Fibroblast of villous mesenchyme (primary cell): Measurements from ENCODE around the gene PRRT1B. TPM values are rescaled to one million over a fixed set of nuclear protein-coding genes. Genes with fewer than 3 reads are reported as not detected.

ENCODE experiments used
- DNase-seq: peaks from one replicate; pipeline ENCODE4 v3.0.0-alpha.2; 2010; ENCODE audit warnings: low read depth
- H3K4me3 ChIP-seq: 2 replicates; pipeline ENCODE4 v1.5.1; 2011; ENCODE audit warnings: low read depth, mild to moderate bottlenecking, low read length
- total RNA-seq: library from RNA; depleted of rRNA; stranded (reverse); fragments of >200 nt; gene quantifications from 2 replicates; pipeline ENCODE4 v1.2.3, GENCODE V29; 2012
- TF ChIP-seq, protein P1 (sequence below): IDR thresholded peaks from 2 replicates; pipeline ENCODE4 v1.5.1; 2012; ENCODE audit warnings: low read depth, mild to moderate bottlenecking, low read length; ENCODE audit not compliant: insufficient read depth

PRRT1B gene
- total RNA-seq, result not detected in 2 replicates

DNA sequence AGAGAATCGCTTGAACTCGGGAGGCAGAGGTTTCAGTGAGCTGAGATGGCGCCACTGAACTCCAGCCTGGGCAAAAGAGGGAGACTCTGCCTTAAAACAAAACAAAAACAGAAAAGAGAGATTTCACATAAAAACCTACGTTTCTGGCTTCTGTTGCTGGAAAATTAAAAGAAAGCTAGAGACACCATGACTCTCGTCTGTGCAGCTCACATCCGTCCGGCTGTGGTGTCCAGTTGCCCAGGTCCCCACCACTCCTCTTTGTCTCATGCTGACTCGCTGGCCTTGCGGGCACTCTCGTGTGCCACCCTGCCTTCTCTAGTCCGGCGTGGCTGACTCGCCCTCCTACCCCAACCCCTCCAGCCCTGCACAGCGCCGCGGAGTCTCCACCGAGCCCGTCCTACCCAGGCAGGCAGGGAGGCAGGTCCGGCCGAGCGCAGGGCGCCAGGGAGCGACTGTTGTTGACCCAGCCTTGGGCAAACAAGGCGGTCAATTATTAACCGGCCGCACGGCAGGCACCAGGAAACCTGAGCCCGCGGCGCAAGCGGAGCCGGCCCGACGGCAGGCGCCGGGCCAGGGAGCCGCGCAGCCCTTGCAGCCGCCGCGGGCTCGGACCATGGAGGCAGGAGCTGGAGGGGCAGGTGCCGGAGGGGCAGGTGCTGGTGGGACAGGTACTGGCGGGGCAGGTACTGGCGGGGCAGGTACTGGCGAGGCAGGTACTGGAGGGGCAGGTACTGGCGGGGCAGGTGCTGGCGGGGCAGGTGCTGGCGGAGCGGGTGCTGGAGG, at the start of gene PRRT1B:
Gene PRRT1B (plus strand): TSS at position 521 of the 783 bp plus-strand sequence. CDS start 93 bp downstream, at position 614.
- DNase-seq, result no peak
- TF ChIP-seq, protein P1, sequence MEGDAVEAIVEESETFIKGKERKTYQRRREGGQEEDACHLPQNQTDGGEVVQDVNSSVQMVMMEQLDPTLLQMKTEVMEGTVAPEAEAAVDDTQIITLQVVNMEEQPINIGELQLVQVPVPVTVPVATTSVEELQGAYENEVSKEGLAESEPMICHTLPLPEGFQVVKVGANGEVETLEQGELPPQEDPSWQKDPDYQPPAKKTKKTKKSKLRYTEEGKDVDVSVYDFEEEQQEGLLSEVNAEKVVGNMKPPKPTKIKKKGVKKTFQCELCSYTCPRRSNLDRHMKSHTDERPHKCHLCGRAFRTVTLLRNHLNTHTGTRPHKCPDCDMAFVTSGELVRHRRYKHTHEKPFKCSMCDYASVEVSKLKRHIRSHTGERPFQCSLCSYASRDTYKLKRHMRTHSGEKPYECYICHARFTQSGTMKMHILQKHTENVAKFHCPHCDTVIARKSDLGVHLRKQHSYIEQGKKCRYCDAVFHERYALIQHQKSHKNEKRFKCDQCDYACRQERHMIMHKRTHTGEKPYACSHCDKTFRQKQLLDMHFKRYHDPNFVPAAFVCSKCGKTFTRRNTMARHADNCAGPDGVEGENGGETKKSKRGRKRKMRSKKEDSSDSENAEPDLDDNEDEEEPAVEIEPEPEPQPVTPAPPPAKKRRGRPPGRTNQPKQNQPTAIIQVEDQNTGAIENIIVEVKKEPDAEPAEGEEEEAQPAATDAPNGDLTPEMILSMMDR, result no peak

GRCh38 chr9:131495785-131496184, 49.5 kb upstream of the PRRT1B start:
- TF ChIP-seq, protein P1, result no peak
- DNase-seq, result no peak
- no peak overlapping the region for H3K4me3 ChIP-seq

More for the DNA sequence above, at the start of gene PRRT1B:
- H3K4me3 ChIP-seq, result no peak within 1 kb of the TSS

GRCh38 chr9:131496844-131497405, 48.4 kb upstream of the PRRT1B start:
- no peak overlapping the region for H3K4me3 ChIP-seq
- DNase-seq, result no peak
- TF ChIP-seq, protein P1, result no peak

DNA sequence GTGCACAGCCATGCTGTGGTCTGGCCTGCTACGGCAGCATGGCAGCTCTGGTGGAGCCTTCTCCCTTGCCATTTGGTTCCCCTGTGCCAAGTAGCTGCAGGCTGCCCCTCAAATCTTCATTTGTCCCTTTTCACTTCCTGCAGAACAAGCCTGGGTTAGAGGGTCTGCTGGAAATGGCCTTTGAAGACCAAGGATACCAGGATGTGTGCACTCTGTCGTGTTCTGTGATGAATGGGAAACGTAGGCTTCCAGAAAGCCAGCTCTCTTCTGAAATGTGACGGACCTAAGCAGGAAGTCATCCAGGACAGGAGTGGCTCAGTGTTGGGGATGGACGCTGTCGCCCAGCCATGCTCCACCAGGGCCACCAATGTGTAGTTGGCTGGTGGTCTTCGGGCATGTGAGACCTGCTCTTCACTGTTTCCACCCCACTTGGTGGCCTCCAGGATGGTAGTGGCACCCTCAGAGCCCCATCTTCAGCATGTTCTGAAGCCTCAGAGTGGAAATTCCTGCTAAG, 46.0 kb upstream of the PRRT1B start:
- DNase-seq, result no peak
- TF ChIP-seq, protein P1, result no peak
- no peak overlapping the region for H3K4me3 ChIP-seq

DNA sequence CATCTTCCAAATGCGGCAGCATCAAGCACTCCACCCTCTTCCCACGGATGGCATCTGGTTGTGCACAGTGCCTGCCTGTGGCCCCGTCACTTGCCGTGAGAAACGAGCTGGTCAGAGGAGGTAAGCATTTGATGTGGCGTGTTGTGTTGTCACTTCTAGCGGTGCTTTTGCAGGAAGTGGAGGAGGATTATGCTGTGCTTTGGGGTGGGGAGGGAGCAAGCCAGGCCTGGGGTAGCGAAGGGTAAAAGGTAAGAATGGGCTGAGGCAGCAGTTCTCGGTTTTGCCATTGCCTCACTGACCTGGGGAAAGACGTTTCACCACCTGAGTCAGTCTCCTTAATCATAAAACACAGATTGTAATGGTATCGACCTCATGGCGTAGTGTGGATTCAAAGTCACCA, 44.9 kb upstream of the PRRT1B start:
- TF ChIP-seq, protein P1, result no peak
- DNase-seq, result no peak
- no peak overlapping the region for H3K4me3 ChIP-seq

- peak; percentile 67 for DNase-seq
- H3K4me3 ChIP-seq, result no peak overlapping the region
- TF ChIP-seq, protein P1, result no peak
Measured at GRCh38 chr9:131500939-131501541, 44.3 kb upstream of the PRRT1B start.
